Measurements from ENCODE around the gene ANKRD36B. TPM values are rescaled to one million over a fixed set of nuclear protein-coding genes. Genes with fewer than 3 reads are reported as not detected.
"Not testable (repeated sequence)": the region's sequence is repeated elsewhere in the genome, so short reads cannot be mapped to it uniquely, and the experiment has no call there.

The ANKRD36B gene
- total RNA-seq, 1 donor: 61.6 TPM

GRCh38 chr2:97593520-97593919, 3.8 kb upstream of the ANKRD36B start:
- H3K4me1 ChIP-seq (ENCODE audit: insufficient read depth, low read length); H3K4me3 ChIP-seq (ENCODE audit: low read length); H3K27me3 ChIP-seq (ENCODE audit: insufficient read depth, low read length); H3K9me3 ChIP-seq (ENCODE audit: low read depth, low read length): not testable (repeated sequence)

- not testable (repeated sequence) for H3K9me3 ChIP-seq (ENCODE audit: low read depth, low read length); H3K27me3 ChIP-seq (ENCODE audit: insufficient read depth, low read length); H3K4me1 ChIP-seq (ENCODE audit: insufficient read depth, low read length)
- H3K4me3 ChIP-seq (ENCODE audit: low read length): peak overlapping the region; percentile 52
These were observed 1.1 kb upstream of the ANKRD36B start for GRCh38 chr2:97590515-97591394.

- H3K27me3 ChIP-seq (ENCODE audit: insufficient read depth, low read length); H3K4me1 ChIP-seq (ENCODE audit: insufficient read depth, low read length); H3K9me3 ChIP-seq (ENCODE audit: low read depth, low read length): not testable (repeated sequence)
- H3K4me3 ChIP-seq (ENCODE audit: low read length): peak overlapping the region; percentile 45
These were observed 450 bp downstream of the ANKRD36B start for GRCh38 chr2:97589257-97589597.

GRCh38 chr2:97565674-97566073, 24.0 kb downstream of the ANKRD36B start:
- not testable (repeated sequence) for H3K4me1 ChIP-seq (ENCODE audit: insufficient read depth, low read length); H3K4me3 ChIP-seq (ENCODE audit: low read length); H3K9me3 ChIP-seq (ENCODE audit: low read depth, low read length); H3K27me3 ChIP-seq (ENCODE audit: insufficient read depth, low read length)

DNA sequence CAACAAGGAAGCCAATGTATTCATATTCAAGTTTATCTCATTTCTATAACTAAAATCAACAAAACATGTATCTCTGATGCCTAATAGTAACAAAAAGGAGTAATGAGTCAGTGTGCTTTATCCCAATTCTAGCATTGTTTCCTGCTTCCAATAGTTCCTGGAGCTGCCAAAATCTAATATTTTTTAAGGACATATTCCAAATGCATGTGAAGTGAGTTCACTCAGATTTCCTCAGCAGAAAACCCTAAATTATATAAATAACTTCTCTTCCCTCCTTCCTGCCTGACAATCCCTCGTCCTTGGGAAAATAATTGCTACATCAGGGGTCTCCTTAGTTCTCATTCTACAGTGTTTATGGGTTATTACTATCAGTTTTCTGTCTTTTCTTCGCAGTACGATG, 37.3 kb downstream of the ANKRD36B start:
- H3K4me3 ChIP-seq (ENCODE audit: low read length); H3K4me1 ChIP-seq (ENCODE audit: insufficient read depth, low read length); H3K27me3 ChIP-seq (ENCODE audit: insufficient read depth, low read length); H3K9me3 ChIP-seq (ENCODE audit: low read depth, low read length): not testable (repeated sequence)

- H3K4me1 ChIP-seq (ENCODE audit: insufficient read depth, low read length); H3K9me3 ChIP-seq (ENCODE audit: low read depth, low read length); H3K4me3 ChIP-seq (ENCODE audit: low read length); H3K27me3 ChIP-seq (ENCODE audit: insufficient read depth, low read length): not testable (repeated sequence)
These were observed 39.2 kb downstream of the ANKRD36B start for GRCh38 chr2:97550498-97550897.

DNA sequence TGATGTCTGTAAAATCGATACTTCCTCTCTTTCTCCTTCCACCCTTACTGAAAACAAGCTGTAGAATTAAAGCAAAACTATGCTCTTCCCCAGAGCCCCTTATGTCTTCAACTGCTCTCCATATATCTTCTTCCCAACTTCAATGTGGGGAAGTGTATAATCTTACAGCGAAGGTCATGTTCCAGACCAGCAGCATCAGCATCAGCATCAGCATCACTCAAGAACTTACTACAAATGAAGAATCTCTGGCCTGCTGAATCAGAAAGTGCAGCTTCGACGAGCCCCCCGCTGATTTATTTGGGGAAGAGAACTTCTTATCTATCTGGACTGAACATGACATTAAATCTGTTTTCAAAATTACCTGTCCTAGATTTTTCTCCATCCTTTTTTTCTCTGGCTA, 40.6 kb downstream of the ANKRD36B start:
- not testable (repeated sequence) for H3K27me3 ChIP-seq (ENCODE audit: insufficient read depth, low read length); H3K9me3 ChIP-seq (ENCODE audit: low read depth, low read length); H3K4me1 ChIP-seq (ENCODE audit: insufficient read depth, low read length); H3K4me3 ChIP-seq (ENCODE audit: low read length)

DNA sequence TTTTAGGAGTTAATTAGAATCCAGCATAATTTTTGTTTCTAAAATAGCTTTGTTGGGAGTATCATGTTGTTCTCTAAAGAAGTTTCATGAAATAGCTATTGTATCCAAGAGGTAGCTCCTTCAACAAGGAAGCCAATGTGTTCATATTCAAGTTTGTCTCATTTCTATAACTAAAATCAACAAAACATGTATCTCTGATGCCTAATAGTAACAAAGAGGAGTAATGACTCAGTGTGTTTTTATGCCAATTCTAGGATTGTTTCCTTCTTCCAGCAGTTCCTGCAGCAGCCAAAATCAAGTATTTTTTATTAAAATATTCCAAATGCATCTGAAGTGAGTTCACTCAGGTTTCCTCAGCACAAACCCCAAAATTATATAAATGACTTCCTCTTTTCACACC, 41.1 kb downstream of the ANKRD36B start:
- H3K4me1 ChIP-seq (ENCODE audit: insufficient read depth, low read length); H3K27me3 ChIP-seq (ENCODE audit: insufficient read depth, low read length); H3K4me3 ChIP-seq (ENCODE audit: low read length); H3K9me3 ChIP-seq (ENCODE audit: low read depth, low read length): not testable (repeated sequence)

DNA sequence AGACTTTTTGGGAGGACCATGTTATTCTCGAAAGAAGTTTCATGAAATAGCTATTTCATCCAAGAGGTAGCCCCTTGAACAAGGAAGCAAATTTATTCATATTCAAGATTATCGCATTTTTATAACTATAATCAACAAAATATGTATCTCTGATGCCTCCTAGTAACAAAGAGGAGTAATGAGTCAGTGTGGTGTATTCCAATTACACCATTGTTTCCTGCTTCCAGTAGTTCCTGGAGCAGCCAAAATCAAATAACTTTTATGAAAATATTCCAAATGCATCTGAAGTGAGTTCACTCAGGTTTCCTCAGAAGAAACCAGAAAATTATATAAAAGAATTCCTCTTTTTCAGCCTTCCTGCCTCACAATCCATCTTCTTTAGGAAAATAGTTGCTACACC, 43.0 kb downstream of the ANKRD36B start:
- no peaks in the 10 kb centered on the region for H3K9me3 ChIP-seq (ENCODE audit: low read depth, low read length)
- no peaks in the 10 kb centered on the region for H3K4me1 ChIP-seq (ENCODE audit: insufficient read depth, low read length)
- no peak overlapping the region for H3K4me3 ChIP-seq (ENCODE audit: low read length)
- H3K27me3 ChIP-seq (ENCODE audit: insufficient read depth, low read length): no peaks in the 10 kb centered on the region

DNA sequence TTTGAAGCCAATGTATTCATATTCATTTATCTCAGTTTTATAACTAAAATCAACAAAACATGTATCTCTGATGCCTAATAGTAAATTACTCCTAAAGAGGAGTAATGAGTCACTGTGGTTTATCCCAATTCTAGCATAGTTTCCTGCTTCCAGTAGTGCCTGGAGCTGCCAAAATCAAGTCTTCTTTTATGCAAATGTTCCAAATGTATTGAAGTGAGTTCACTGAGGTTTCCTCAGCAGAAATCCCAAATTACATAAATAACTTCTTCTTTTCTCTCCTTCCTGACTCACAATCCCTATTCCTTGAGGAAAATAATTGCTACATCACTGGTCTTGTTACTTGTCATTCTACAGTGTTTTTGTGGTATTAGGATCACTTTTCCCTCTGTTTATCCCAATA, 44.8 kb downstream of the ANKRD36B start:
- not testable (repeated sequence) for H3K4me3 ChIP-seq (ENCODE audit: low read length); H3K9me3 ChIP-seq (ENCODE audit: low read depth, low read length); H3K4me1 ChIP-seq (ENCODE audit: insufficient read depth, low read length); H3K27me3 ChIP-seq (ENCODE audit: insufficient read depth, low read length)

DNA sequence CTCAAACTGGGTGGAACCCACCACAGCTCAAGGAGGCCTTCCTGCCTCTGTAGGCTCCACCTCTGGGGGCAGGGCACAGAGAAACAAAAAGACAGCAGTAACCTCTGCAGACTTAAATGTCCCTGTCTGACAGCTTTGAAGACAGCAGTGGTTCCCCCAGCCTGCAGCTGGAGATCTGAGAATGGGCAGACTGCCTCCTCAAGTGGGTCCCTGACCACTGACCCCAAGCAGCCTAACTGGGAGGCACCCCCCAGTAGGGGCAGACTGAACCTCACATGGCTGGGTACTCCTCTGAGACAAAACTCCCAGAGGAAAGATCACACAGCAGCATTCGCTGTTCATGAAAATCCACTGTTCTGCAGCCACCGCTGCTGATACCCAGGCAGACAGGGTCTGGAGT, 63.8 kb downstream of the ANKRD36B start:
- not testable (repeated sequence) for H3K27me3 ChIP-seq (ENCODE audit: insufficient read depth, low read length); H3K4me3 ChIP-seq (ENCODE audit: low read length); H3K9me3 ChIP-seq (ENCODE audit: low read depth, low read length); H3K4me1 ChIP-seq (ENCODE audit: insufficient read depth, low read length)

DNA sequence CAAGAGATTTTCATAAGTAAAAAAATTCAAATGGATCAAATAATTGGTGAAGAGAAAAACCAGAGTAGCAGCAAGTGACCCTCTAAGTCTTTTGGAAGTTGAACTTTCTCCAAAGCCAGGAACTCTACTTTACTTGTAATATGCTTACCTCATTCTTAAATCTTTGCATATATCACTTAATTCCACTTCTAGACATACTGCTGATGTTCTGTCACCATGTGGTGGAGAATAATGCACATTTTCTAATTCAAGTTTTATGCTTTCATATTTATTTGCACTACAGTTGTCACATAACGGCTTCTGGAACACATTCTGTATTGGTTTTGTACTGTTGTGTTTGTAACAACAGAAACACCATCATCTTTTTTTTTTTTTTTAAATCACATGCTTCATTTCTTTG, 65.9 kb downstream of the ANKRD36B start:
- not testable (repeated sequence) for H3K4me3 ChIP-seq (ENCODE audit: low read length); H3K4me1 ChIP-seq (ENCODE audit: insufficient read depth, low read length); H3K9me3 ChIP-seq (ENCODE audit: low read depth, low read length); H3K27me3 ChIP-seq (ENCODE audit: insufficient read depth, low read length)

DNA sequence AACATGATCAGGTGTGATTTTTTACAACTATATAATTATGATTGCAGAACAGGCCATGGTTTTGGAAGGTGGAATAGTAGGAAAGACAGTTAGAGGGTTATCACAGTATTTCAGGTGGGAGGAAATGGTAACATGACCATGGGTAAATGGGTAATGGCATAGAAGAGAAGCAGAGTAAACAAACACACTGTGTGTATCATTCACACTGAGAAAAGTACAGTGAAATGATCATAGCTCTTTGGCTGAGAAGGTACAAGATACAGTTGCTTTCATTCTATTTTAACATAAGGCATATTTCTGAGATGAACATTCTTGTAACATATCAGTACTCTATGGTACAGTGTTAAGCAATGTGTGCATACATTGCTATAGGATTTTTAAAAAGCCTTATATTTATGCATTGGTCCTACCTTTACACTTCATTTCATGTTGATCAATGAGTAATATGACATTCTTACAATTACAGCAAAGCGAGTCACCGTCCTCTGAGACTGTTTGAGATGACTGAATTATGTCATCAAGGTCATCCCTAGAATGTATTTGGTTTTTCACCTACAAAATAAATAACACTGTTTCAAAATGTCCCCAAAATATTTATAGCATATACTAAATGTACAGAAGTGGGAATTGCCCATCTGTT, 66.6 kb downstream of the ANKRD36B start:
- H3K9me3 ChIP-seq (ENCODE audit: low read depth, low read length); H3K4me3 ChIP-seq (ENCODE audit: low read length); H3K4me1 ChIP-seq (ENCODE audit: insufficient read depth, low read length); H3K27me3 ChIP-seq (ENCODE audit: insufficient read depth, low read length): not testable (repeated sequence)

GRCh38 chr2:97495651-97496050, 94.0 kb downstream of the ANKRD36B start:
- H3K4me3 ChIP-seq (ENCODE audit: low read length); H3K27me3 ChIP-seq (ENCODE audit: insufficient read depth, low read length); H3K4me1 ChIP-seq (ENCODE audit: insufficient read depth, low read length); H3K9me3 ChIP-seq (ENCODE audit: low read depth, low read length): not testable (repeated sequence)

GRCh38 chr2:97490141-97490540, 99.5 kb downstream of the ANKRD36B start:
- H3K4me3 ChIP-seq (ENCODE audit: low read length); H3K27me3 ChIP-seq (ENCODE audit: insufficient read depth, low read length); H3K9me3 ChIP-seq (ENCODE audit: low read depth, low read length); H3K4me1 ChIP-seq (ENCODE audit: insufficient read depth, low read length): not testable (repeated sequence)

Data from mononuclear cell (primary cell).